Peyer's patch (tissue), 4 donors: ENCODE measurements around the gene CBARP.

Experiments used
- CTCF ChIP-seq, 6 experiments: fragments of 450-650 bp in 4 of 6; fragments of 200-600 bp in 2 of 6; sonication (generic) in 1 of 6; IDR thresholded peaks; one replicate each; pipeline ENCODE4 v1.5.1; 2017 to 2019; ENCODE audit warnings: antibody characterized with exemption in 6 of 6, mild to moderate bottlenecking in 3 of 6, moderate library complexity in 1 of 6
- POLR2A ChIP-seq, 2 donors: fragments of 450-650 bp; IDR thresholded peaks; one replicate each; pipeline ENCODE4 v1.5.1; 2017; ENCODE audit warnings: antibody characterized with exemption in 2 of 2, mild to moderate bottlenecking in 2 of 2, moderate library complexity in 2 of 2

GRCh38 chr19:1283207-1283916, 45.6 kb upstream of the CBARP start:
- TF ChIP-seq POLR2A (IDR thresholded peaks at IDR 0.05) (peak in 1 of 2 donors; percentile 11), CTCF (IDR thresholded peaks at IDR 0.05) (no peak)
